ENCODE results near the gene GAS7. TPM values are rescaled to one million over a fixed set of nuclear protein-coding genes. Genes with fewer than 3 reads are reported as not detected.

The GAS7 gene
- total RNA-seq, 4 donors from 2014 or later = 62.6 to 122 (median 77.0) TPM

Other genes with a start within 250 kb of the GAS7 start
- gene MYH13, start 174.4 kb upstream of the GAS7 start, total RNA-seq = not detected
- not detected for gene MYH8, start 223.3 kb upstream of the GAS7 start, total RNA-seq

Measured in gastroesophageal sphincter (tissue), 4 donors.